Astrocyte (in vitro differentiated cells and primary cell): Measurements from ENCODE around the gene MC4R. TPM values are rescaled to one million over a fixed set of nuclear protein-coding genes. Genes with fewer than 3 reads are reported as not detected.
A peak's percentile ranks its signal among the peaks of the same experiment; 100 is the strongest.

Experiments
- DNase-seq: peaks from one replicate; pipeline ENCODE4 v3.0.0-alpha.2; 2010; ENCODE audit warnings: low read depth
- FAIRE-seq: peaks from 2 replicates; lab custom pipeline; 2011; peaks lifted over from hg19 to GRCh38; lab: Jason Lieb, UNC
- H2AFZ ChIP-seq: 2 replicates; pipeline ENCODE4 v1.6.0; 2012; ENCODE audit warnings: low read depth, low read length, inconsistent platforms
- H3K27ac ChIP-seq: 2 replicates; pipeline ENCODE4 v1.5.1; 2011; ENCODE audit warnings: low read depth, low read length, inconsistent platforms
- H3K27me3 ChIP-seq: 2 replicates; pipeline ENCODE4 v1.6.0; 2011; ENCODE audit warnings: low read length, inconsistent platforms; ENCODE audit not compliant: insufficient read depth
- H3K36me3 ChIP-seq: 2 replicates; pipeline ENCODE4 v1.5.1; 2011; ENCODE audit warnings: low read length, inconsistent platforms; ENCODE audit not compliant: insufficient read depth
- H3K4me1 ChIP-seq: 2 replicates; pipeline ENCODE4 v1.5.1; 2011; ENCODE audit warnings: low read length, inconsistent platforms; ENCODE audit not compliant: insufficient read depth
- H3K4me2 ChIP-seq: 2 replicates; pipeline ENCODE4 v1.6.0; 2012; ENCODE audit warnings: low read length, inconsistent platforms
- H3K4me3 ChIP-seq: 2 replicates; pipeline ENCODE4 v1.5.1; 2011; ENCODE audit warnings: low read depth, mild to moderate bottlenecking, low read length, inconsistent platforms; ENCODE audit not compliant: insufficient read depth
- H3K79me2 ChIP-seq: 2 replicates; pipeline ENCODE4 v1.6.0; 2012; ENCODE audit warnings: mild to moderate bottlenecking, low read length, inconsistent platforms; ENCODE audit not compliant: insufficient read depth
- H3K9ac ChIP-seq: 2 replicates; pipeline ENCODE4 v1.6.0; 2012; ENCODE audit warnings: mild to moderate bottlenecking, low read length, inconsistent platforms
- H3K9me3 ChIP-seq: 2 replicates; pipeline ENCODE4 v1.5.1; 2012; ENCODE audit warnings: low read depth, mild to moderate bottlenecking, low read length, inconsistent platforms; ENCODE audit not compliant: insufficient read depth
- H4K20me1 ChIP-seq: 2 replicates; pipeline ENCODE4 v1.6.0; 2012; ENCODE audit warnings: low read length, inconsistent platforms; ENCODE audit not compliant: insufficient read depth
- H3K27ac Mint-ChIP-seq: one replicate; pipeline ENCODE4 v1.8.0; 2021; ENCODE audit warnings: mild to moderate bottlenecking, mixed read lengths; ENCODE audit not compliant: unreplicated experiment
- H3K27me3 Mint-ChIP-seq: one replicate; pipeline ENCODE4 v1.8.0; 2021; ENCODE audit warnings: low read depth, mixed read lengths; ENCODE audit not compliant: unreplicated experiment
- H3K36me3 Mint-ChIP-seq: one replicate; pipeline ENCODE4 v1.8.0; 2021; ENCODE audit warnings: low read depth, mixed read lengths; ENCODE audit not compliant: unreplicated experiment
- H3K4me1 Mint-ChIP-seq: one replicate; pipeline ENCODE4 v1.8.0; 2021; ENCODE audit warnings: low read depth, mixed read lengths; ENCODE audit not compliant: unreplicated experiment
- H3K4me3 Mint-ChIP-seq: one replicate; pipeline ENCODE4 v1.8.0; 2021; ENCODE audit warnings: mild to moderate bottlenecking, moderate library complexity, mixed read lengths; ENCODE audit not compliant: unreplicated experiment
- H3K9me3 Mint-ChIP-seq: one replicate; pipeline ENCODE4 v1.8.0; 2021; ENCODE audit warnings: mild to moderate bottlenecking, mixed read lengths; ENCODE audit not compliant: unreplicated experiment
- CTCF ChIP-seq: IDR thresholded peaks from 2 replicates; pipeline ENCODE4 v1.5.1; 2011; ENCODE audit warnings: low read depth, mild to moderate bottlenecking, inconsistent platforms, low read length, moderate library complexity; ENCODE audit not compliant: insufficient read depth
- EZH2 ChIP-seq: IDR thresholded peaks from 2 replicates; pipeline ENCODE4 v1.6.1; 2012; ENCODE audit warnings: mild to moderate bottlenecking, low read length, inconsistent platforms; ENCODE audit not compliant: insufficient read depth
- total RNA-seq: library from RNA; stranded (reverse); gene quantifications from 2 replicates; pipeline ENCODE4 v1.2.1, GENCODE V29; 2021

The MC4R gene
- total RNA-seq, 1 donor from 2014 or later = not detected

GRCh38 chr18:60358516-60358915 lies 14.1 kb downstream of the MC4R start:
- FAIRE-seq (peak; percentile 23), DNase-seq (peak; percentile 40)
- H3K4me3 ChIP-seq = no peak overlapping the region
- Mint-ChIP-seq H3K4me3 (no peak overlapping the region), H3K9me3 (no peaks in the 10 kb centered on the region), H3K27ac (no peak overlapping the region), H3K4me1 (peaks cover 14% of the 10 kb centered on the region), H3K36me3 (no peaks in the 10 kb centered on the region), H3K27me3 (no peaks in the 10 kb centered on the region)
- H3K79me2 ChIP-seq = no peaks in the 10 kb centered on the region
- H2AFZ ChIP-seq = no peak overlapping the region
- H3K27ac ChIP-seq = no peak overlapping the region
- peaks cover 3% of the 10 kb centered on the region for H3K4me1 ChIP-seq
- H4K20me1 ChIP-seq = no peaks in the 10 kb centered on the region
- peak overlapping the region; percentile 35 for H3K4me2 ChIP-seq
- H3K9ac ChIP-seq = no peak overlapping the region
- no peak for TF ChIP-seq CTCF
- TF ChIP-seq EZH2 = no peak
- H3K36me3 ChIP-seq = no peaks in the 10 kb centered on the region
- no peaks in the 10 kb centered on the region for H3K27me3 ChIP-seq
- H3K9me3 ChIP-seq = no peaks in the 10 kb centered on the region

GRCh38 chr18:60350941-60351340 lies 21.6 kb downstream of the MC4R start:
- no peaks in the 10 kb centered on the region for H3K36me3 ChIP-seq

More at GRCh38 chr18:60350941-60351340, 21.6 kb downstream of the MC4R start:
- Histone ChIP-seq H3K9ac (no peak overlapping the region), H2AFZ (no peak overlapping the region), H3K4me1 (no peaks in the 10 kb centered on the region), H3K4me3 (no peak overlapping the region), H4K20me1 (no peaks in the 10 kb centered on the region), H3K79me2 (no peaks in the 10 kb centered on the region), H3K27me3 (no peaks in the 10 kb centered on the region), H3K9me3 (no peaks in the 10 kb centered on the region), H3K4me2 (no peak overlapping the region), H3K27ac (no peak overlapping the region)
- H3K4me1 Mint-ChIP-seq = no peaks in the 10 kb centered on the region
- no peak for DNase-seq
- no peaks in the 10 kb centered on the region for H3K27me3 Mint-ChIP-seq
- no peak overlapping the region for H3K4me3 Mint-ChIP-seq
- TF ChIP-seq CTCF = no peak
- FAIRE-seq = no peak
- no peaks in the 10 kb centered on the region for H3K9me3 Mint-ChIP-seq
- no peaks in the 10 kb centered on the region for H3K36me3 Mint-ChIP-seq
- no peak overlapping the region for H3K27ac Mint-ChIP-seq
